ENCODE results near the gene PCSK4. TPM values are rescaled to one million over a fixed set of nuclear protein-coding genes. Genes with fewer than 3 reads are reported as not detected.

PCSK4 gene
- total and polyA plus RNA-seq, 2 of the 13 experiments (the other 11 are each of a cell fraction or from before 2014, with no cell fraction given) = 2.0 to 2.7 TPM

DNA sequence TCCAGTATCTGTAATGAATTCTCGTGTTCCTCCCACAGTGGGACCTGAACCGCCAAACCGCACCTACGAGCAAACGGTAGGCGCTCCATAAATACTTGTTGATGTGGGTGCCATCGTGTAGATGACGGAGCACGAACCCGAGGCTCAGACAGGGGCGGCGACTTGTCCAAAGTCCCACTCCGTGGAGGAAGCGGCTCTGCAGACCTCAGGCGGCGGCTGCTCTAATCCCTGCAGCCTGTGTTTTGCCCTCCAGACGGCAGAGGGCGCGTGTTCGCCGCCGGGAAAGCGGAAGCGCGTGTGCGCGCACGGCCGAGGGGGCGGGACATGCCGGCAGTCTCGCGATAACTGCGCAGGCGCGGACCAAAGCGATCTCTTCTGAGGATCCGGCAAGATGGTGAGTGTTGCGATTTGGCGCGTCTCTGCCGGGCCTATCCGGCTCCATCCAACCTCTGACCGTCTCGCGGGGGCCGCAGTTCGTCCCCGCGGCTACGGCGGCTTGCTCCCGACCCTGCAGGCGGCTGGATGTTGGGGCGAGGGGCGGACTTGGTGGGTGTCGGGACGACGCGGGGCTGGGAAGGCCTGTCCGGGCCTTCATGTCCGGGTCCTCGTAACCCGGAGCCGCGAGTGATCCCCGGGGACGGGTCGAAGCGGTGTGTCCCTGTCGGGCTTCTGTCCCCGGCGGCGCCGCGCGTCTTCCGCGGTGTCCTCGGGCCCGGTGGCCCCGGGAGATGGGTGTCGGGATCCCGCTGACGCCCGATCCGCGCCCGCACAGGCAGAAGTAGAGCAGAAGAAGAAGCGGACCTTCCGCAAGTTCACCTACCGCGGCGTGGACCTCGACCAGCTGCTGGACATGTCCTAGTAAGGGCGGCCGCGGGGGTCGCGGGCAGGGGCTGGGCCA, 51.9 kb downstream of the PCSK4 start, which contains the start of gene RPS15 (continued):
- TF ChIP-seq POGZ (CRISPR knock-in tag; IDR thresholded peaks at IDR 0.05) (peak; percentile 96), FOXM1 (CRISPR knock-in tag; IDR thresholded peaks at IDR 0.05) (0 out of 2 replicates have a peak, but pooled peaks have one; percentile 49), ZNF629 (CRISPR knock-in tag; conservative IDR thresholded peaks at IDR 0.05) (no peak), THAP9 (CRISPR knock-in tag; IDR thresholded peaks at IDR 0.05; ENCODE audit: borderline replicate concordance) (peak; percentile 90), ZNF275 (CRISPR knock-in tag; IDR thresholded peaks at IDR 0.05; ENCODE audit: borderline replicate concordance) (peak; percentile 98), SNAPC2 (CRISPR knock-in tag; IDR thresholded peaks at IDR 0.05) (no peak), GATA4 (IDR thresholded peaks at IDR 0.05; ENCODE audit: borderline replicate concordance, low read depth) (no peak), NFIB (CRISPR knock-in tag; IDR thresholded peaks at IDR 0.05; ENCODE audit: borderline replicate concordance) (no peak), SKI (IDR thresholded peaks at IDR 0.05; ENCODE audit: partially characterized antibody) (peak; percentile 94), RBFOX2 (IDR thresholded peaks at IDR 0.05; ENCODE audit: low read depth, low read length) (peak; percentile 99), ARNTL (CRISPR knock-in tag; IDR thresholded peaks at IDR 0.05) (peak; percentile 83), RAD51 (IDR thresholded peaks at IDR 0.05; ENCODE audit: borderline replicate concordance) (no peak), ZNF331 (CRISPR knock-in tag; IDR thresholded peaks at IDR 0.05) (peak; percentile 93), ZNF251 (CRISPR knock-in tag; IDR thresholded peaks at IDR 0.05) (no peak), TARDBP (CRISPR knock-in tag; IDR thresholded peaks at IDR 0.05) (peak; percentile 96), RBM39 (IDR thresholded peaks at IDR 0.05; ENCODE audit: low read depth, low read length, poor library complexity, severe bottlenecking) (peak; percentile 98), KLF6 (CRISPR knock-in tag; IDR thresholded peaks at IDR 0.05) (peak; percentile 93), ZNF501 (CRISPR knock-in tag; IDR thresholded peaks at IDR 0.05) (peak; percentile 96)
- TF ChIP-seq, protein P1, sequence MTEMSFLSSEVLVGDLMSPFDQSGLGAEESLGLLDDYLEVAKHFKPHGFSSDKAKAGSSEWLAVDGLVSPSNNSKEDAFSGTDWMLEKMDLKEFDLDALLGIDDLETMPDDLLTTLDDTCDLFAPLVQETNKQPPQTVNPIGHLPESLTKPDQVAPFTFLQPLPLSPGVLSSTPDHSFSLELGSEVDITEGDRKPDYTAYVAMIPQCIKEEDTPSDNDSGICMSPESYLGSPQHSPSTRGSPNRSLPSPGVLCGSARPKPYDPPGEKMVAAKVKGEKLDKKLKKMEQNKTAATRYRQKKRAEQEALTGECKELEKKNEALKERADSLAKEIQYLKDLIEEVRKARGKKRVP (CRISPR knock-in tag; IDR thresholded peaks at IDR 0.05) = peak in 1 of 2 experiments; percentile 57; a peak in 1 of 4 replicates
- TF ChIP-seq, protein P2, sequence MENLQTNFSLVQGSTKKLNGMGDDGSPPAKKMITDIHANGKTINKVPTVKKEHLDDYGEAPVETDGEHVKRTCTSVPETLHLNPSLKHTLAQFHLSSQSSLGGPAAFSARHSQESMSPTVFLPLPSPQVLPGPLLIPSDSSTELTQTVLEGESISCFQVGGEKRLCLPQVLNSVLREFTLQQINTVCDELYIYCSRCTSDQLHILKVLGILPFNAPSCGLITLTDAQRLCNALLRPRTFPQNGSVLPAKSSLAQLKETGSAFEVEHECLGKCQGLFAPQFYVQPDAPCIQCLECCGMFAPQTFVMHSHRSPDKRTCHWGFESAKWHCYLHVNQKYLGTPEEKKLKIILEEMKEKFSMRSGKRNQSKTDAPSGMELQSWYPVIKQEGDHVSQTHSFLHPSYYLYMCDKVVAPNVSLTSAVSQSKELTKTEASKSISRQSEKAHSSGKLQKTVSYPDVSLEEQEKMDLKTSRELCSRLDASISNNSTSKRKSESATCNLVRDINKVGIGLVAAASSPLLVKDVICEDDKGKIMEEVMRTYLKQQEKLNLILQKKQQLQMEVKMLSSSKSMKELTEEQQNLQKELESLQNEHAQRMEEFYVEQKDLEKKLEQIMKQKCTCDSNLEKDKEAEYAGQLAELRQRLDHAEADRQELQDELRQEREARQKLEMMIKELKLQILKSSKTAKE (CRISPR knock-in tag; IDR thresholded peaks at IDR 0.05; ENCODE audit: borderline replicate concordance) = peak; percentile 67

Data from HepG2 (cell line).